Heart left ventricle (tissue), 16 donors: ENCODE data around the gene RFESD. TPM values are rescaled to one million over a fixed set of nuclear protein-coding genes. Genes with fewer than 3 reads are reported as not detected.

Source experiments
- ATAC-seq, 4 donors: fragments of 200-7000 bp; cut with Tn5 transposase; one replicate each; pipeline ENCODE4 v1.9.1; 2020 to 2022; ENCODE audit warnings: moderate library complexity in 4 of 4, mild to moderate bottlenecking in 3 of 4, moderate number of reproducible peaks in 1 of 4
- DNase-seq, 5 donors: peaks; one replicate each; pipeline ENCODE4 v3.0.0-alpha.2; 2020
- H3K27ac ChIP-seq, 12 donors: fragments of 200-600 bp; sonication (generic) in 4 of 12; one replicate each; pipeline versions ENCODE4 v1.5.0 to v1.8.0; 2016 to 2022; ENCODE audit warnings: mild to moderate bottlenecking in 2 of 12
- H3K27me3 ChIP-seq, 9 donors: fragments of 200-600 bp; sonication (generic) in 2 of 9; one replicate each; pipeline versions ENCODE4 v1.5.1 to v1.8.0; 2016 to 2022; ENCODE audit warnings: mild to moderate bottlenecking in 3 of 9
- H3K36me3 ChIP-seq, 9 donors: fragments of 200-600 bp; sonication (generic) in 2 of 9; one replicate each; pipeline versions ENCODE4 v1.5.0 to v1.8.0; 2018 to 2022; ENCODE audit warnings: mild to moderate bottlenecking in 2 of 9
- H3K4me1 ChIP-seq, 12 donors: fragments of 200-600 bp; sonication (generic) in 4 of 12; one replicate each; pipeline versions ENCODE4 v1.5.0 to v1.8.0; 2016 to 2022; ENCODE audit warnings: mild to moderate bottlenecking in 3 of 12
- H3K4me3 ChIP-seq, 12 donors: fragments of 200-600 bp; sonication (generic) in 4 of 12; one replicate each; pipeline versions ENCODE4 v1.5.0 to v1.8.0; 2017 to 2022; ENCODE audit warnings: mild to moderate bottlenecking in 9 of 12, moderate library complexity in 4 of 12
- H3K9me3 ChIP-seq, 12 donors: fragments of 200-600 bp; sonication (generic) in 4 of 12; one replicate each; pipeline versions ENCODE4 v1.5.0 to v1.8.0; 2016 to 2022; ENCODE audit warnings: mild to moderate bottlenecking in 1 of 12
- CTCF ChIP-seq, 12 donors: fragments of 200-600 bp; sonication (generic) in 4 of 12; IDR thresholded peaks; one replicate each; pipeline versions ENCODE4 v1.5.0 to v1.8.0; 2018 to 2022; ENCODE audit warnings: antibody characterized with exemption in 12 of 12, mild to moderate bottlenecking in 5 of 12
- POLR2A ChIP-seq, 2 donors: fragments of 450-650 bp; IDR thresholded peaks; one replicate each; pipeline ENCODE4 v1.6.1; 2017; ENCODE audit warnings: antibody characterized with exemption in 2 of 2, mild to moderate bottlenecking in 2 of 2, moderate library complexity in 2 of 2
- WGBS, 4 donors: extraction: QIAGEN DNeasy Blood & Tissue Kit in 2 of 4; methylation state at CpG; one replicate each; pipeline versions ENCODE4 v1.1.5 to v1.1.7; 2013 to 2018; 5-methylcytosine and 5-hydroxymethylcytosine counted together
- intact Hi-C, 10 donors: fragments of 100-400 bp; cut with DNase I; formaldehyde crosslinking; loops; one replicate each; pipeline versions ENCODE4 v1.11.1 to v1.14.2; 2022
- long read RNA-seq, 3 donors: library from polyadenylated mRNA; unstranded; transcript quantifications; one replicate each; pipeline ENCODE4 v2.0.0, GENCODE V29; 2020 to 2021
- polyA plus RNA-seq, 2 donors: library from polyadenylated mRNA; stranded (reverse); fragments of 200-250 nt; gene quantifications; one replicate each; pipeline ENCODE4 v1.2.3, GENCODE V29; 2013
- total RNA-seq, 9 donors: library from RNA; depleted of rRNA in 2 of 9; stranded (reverse); fragments of >200 nt in 2 of 9; fragmentation: NEBNext Ultra II Directional in 3 of 9; extraction: Animal tissue kit (Norgen Biotek cat#: 25700) in 3 of 9; gene quantifications; one replicate each; pipeline versions ENCODE4 v1.1.0 to v1.2.4, GENCODE V29; 2016 to 2023
- donor health status: ischemic (EF 13 %, LVEDD 7.1; RV severe dilation, severe dysfunction).
- donor health status: healthy with polysubstance abuse.
- donor health status: DM: no; HTN: yes; CAD: no.
- donor health status: DM: no; HTN: no; CAD: no.
- donor health status: ischemic (EF 25% LVEDD 6.9; RV normal size, moderate dysfunction).
- donor health status: ischemic (EF 25% LVEDD 5.7; RV mildly dilated, moderate dysfunction).
- donor health status: healthy.
- donor health status: DM: yes; HTN: yes; CAD: no.
- donor health status: ischemic (EF 35%, LVEDD 5.7; RV mildly dilated, moderate dysfunction).
- donor health status: nonischemic (EF 11% LVEDD 7.7; RV severe dilation, severe dysfunction).
- donor health status: DM: yes; HTN: yes; CAD: no.
- donor health status: PGD.
- donor health status: ischemic (EF 29% LVEDD 5.4; RV normal size, mild dysfunction).
- donor health status: nonischemic (EF 23%, LVEDD 6.1; RV moderate dilation, normal function).

Gene RFESD
- total RNA-seq (1 to 10 TPM; 1.3 to 4.6 (median 3.5) TPM), polyA plus RNA-seq (1 to 10 TPM; 2.3 to 5.0 TPM)
- long read RNA-seq, donor 1, partial matches to known transcripts: 3 of 5 reads
- long read RNA-seq, donor 1, other reads (novel, unspliced or antisense): 1 of 5 reads
- long read RNA-seq, donor 2, partial matches to known transcripts: 0 of 7 reads
- long read RNA-seq, donor 2, other reads (novel, unspliced or antisense): 3 of 7 reads
- long read RNA-seq, donor 3, partial matches to known transcripts: 0 of 1 reads
- long read RNA-seq, donor 3, other reads (novel, unspliced or antisense): 0 of 1 reads

- no peaks in the 10 kb centered on the region for H3K27me3 ChIP-seq
- peak within 1 kb of the TSS; percentile 28 to 76 (median 64) for H3K4me3 ChIP-seq
- H3K36me3 ChIP-seq: no peaks in the 10 kb centered on the region
- peak within 1 kb of the TSS; percentile 89 to 99 (median 95) for H3K27ac ChIP-seq
- peaks cover 0 to 25% (median 9%) of the 10 kb centered on the region in 12 donors for H3K4me1 ChIP-seq
- intact Hi-C loops: loop anchor here in 8 of 10 donors (1.0 to 10.0 kb wide), 13 partner anchors 84 to 958 kb away; partner anchors contain the start of gene RHOBTB3 (in 6 of the 8)
- 1 to 3% (median 2%) methylated on average over 29 to 60 of the region's 60 CpGs for WGBS, 4 donors
- ATAC-seq (peak; percentile 99 to 100 (median 99)), DNase-seq (peak; percentile 96 to 100 (median 99))
- peak in 5 of 12 donors; percentile 2 to 31 (median 11) for TF ChIP-seq CTCF (IDR thresholded peaks at IDR 0.05)
- TF ChIP-seq POLR2A (IDR thresholded peaks at IDR 0.05): peak; percentile 88 to 94
- H3K9me3 ChIP-seq: no peaks in the 10 kb centered on the region
These were observed at the start of gene RFESD for GRCh38 chr5:95646569-95647431. TSS of gene RFESD (plus strand) at chr5:95646777. CDS start at chr5:95652272, 5,495 bp downstream.

GRCh38 chr5:95599252-95599651 lies 47.3 kb upstream of the RFESD start:
- no peak for ATAC-seq
- Histone ChIP-seq H3K27ac (no peak overlapping the region), H3K4me3 (no peak overlapping the region), H3K36me3 (peaks cover 0 to 21% (median 3%) of the 10 kb centered on the region in 9 donors), H3K4me1 (peaks cover 0 to 16% (median 0%) of the 10 kb centered on the region in 12 donors), H3K27me3 (no peaks in the 10 kb centered on the region), H3K9me3 (no peaks in the 10 kb centered on the region)
- DNase-seq: no peak
- TF ChIP-seq POLR2A (IDR thresholded peaks at IDR 0.05) (no peak), CTCF (IDR thresholded peaks at IDR 0.05) (no peak)
- intact Hi-C loops: no loop called here
- WGBS, 4 donors: 82 to 92% (median 90%) methylated on average over 1 of the region's 1 CpG

GRCh38 chr5:95600557-95600956 lies 46.0 kb upstream of the RFESD start:
- Histone ChIP-seq H3K9me3 (no peaks in the 10 kb centered on the region), H3K27ac (no peak overlapping the region), H3K4me1 (peaks cover 0 to 16% (median 0%) of the 10 kb centered on the region in 12 donors), H3K36me3 (peaks cover 0 to 21% (median 3%) of the 10 kb centered on the region in 9 donors), H3K27me3 (no peaks in the 10 kb centered on the region), H3K4me3 (no peak overlapping the region)
- DNase-seq (no peak), ATAC-seq (no peak)
- TF ChIP-seq CTCF (IDR thresholded peaks at IDR 0.05) (no peak), POLR2A (IDR thresholded peaks at IDR 0.05) (no peak)
- intact Hi-C loops: no loop called here
- 47 to 55% (median 50%) methylated on average over 1 of the region's 1 CpG for WGBS, 4 donors

- H3K4me1 ChIP-seq: peaks cover 0 to under 1% (median 0%) of the 10 kb centered on the region in 12 donors
- H3K27ac ChIP-seq: no peak overlapping the region
- H3K4me3 ChIP-seq: no peak overlapping the region
- DNase-seq (no peak), ATAC-seq (no peak)
- intact Hi-C loops: no loop called here
- no peaks in the 10 kb centered on the region for H3K9me3 ChIP-seq
- H3K27me3 ChIP-seq: no peaks in the 10 kb centered on the region
- H3K36me3 ChIP-seq: peaks cover 0 to 20% (median 3%) of the 10 kb centered on the region in 9 donors
- 98 to 99% (median 99%) methylated on average over 5 of the region's 5 CpGs for WGBS, 4 donors
- no peak for TF ChIP-seq CTCF (IDR thresholded peaks at IDR 0.05)
- TF ChIP-seq POLR2A (IDR thresholded peaks at IDR 0.05): no peak
These were observed 40.8 kb upstream of the RFESD start for GRCh38 chr5:95605786-95606185.
